H1 (cell line): ENCODE data around the gene SLC15A4.

ENCODE experiments used
- BCL11A ChIP-seq, 2 experiments: IDR thresholded peaks; one replicate each; pipeline ENCODE4 v1.6.1; 2011; ENCODE audit warnings: low read depth in 2 of 2, low read length in 2 of 2, mild to moderate bottlenecking in 2 of 2
- CREB1 ChIP-seq: IDR thresholded peaks from 2 replicates; pipeline ENCODE4 v1.6.1; 2012; ENCODE audit warnings: inconsistent platforms
- CTCF ChIP-seq, 3 experiments: IDR thresholded peaks; 1 replicate in 2 of 3; 2 replicates in 1 of 3; pipeline versions ENCODE4 v1.5.1 to v1.6.1; 2011; ENCODE audit warnings: low read length in 3 of 3, mild to moderate bottlenecking in 3 of 3, inconsistent platforms in 2 of 3, low read depth in 1 of 3, moderate library complexity in 1 of 3; ENCODE audit not compliant: insufficient read depth in 1 of 3; ENCODE audit errors: control extremely low read depth in 1 of 3
- JUND ChIP-seq: IDR thresholded peaks from 2 replicates; pipeline ENCODE4 v1.6.1; 2011; ENCODE audit warnings: mild to moderate bottlenecking, improper control_type of control experiment, low read length
- KDM1A ChIP-seq: fragments of 200-600, 300-600 bp; sonication (generic); IDR thresholded peaks from 2 replicates; pipeline ENCODE4 v1.7.1; 2016; ENCODE audit warnings: mild to moderate bottlenecking, low read length, borderline replicate concordance
- SP1 ChIP-seq: IDR thresholded peaks from 2 replicates; pipeline ENCODE4 v1.6.1; 2011; ENCODE audit warnings: low read depth, low read length
- YY1 ChIP-seq: IDR thresholded peaks from 2 replicates; pipeline ENCODE4 v1.6.1; 2011; ENCODE audit warnings: low read depth, mild to moderate bottlenecking, low read length

- TF ChIP-seq SP1 (no peak), BCL11A (IDR thresholded peaks at IDR 0.05; ENCODE audit: low read depth in 2 of 2, low read length in 2 of 2) (no peak), JUND (no peak), CREB1 (no peak), KDM1A (no peak), YY1 (no peak), CTCF (IDR thresholded peaks at IDR 0.05; ENCODE audit: control extremely low read depth in 1 of 3, insufficient read depth in 1 of 3, low read depth in 1 of 3, low read length in 3 of 3) (no peak)
Measured at GRCh38 chr12:128813392-128813791, 10.4 kb downstream of the SLC15A4 start.
